HG03064 (cell line): Measurements from ENCODE around the gene FAM151B.
"Not testable (repeated sequence)": the region's sequence is repeated elsewhere in the genome, so short reads cannot be mapped to it uniquely, and the experiment has no call there.

Experiments
- ATAC-seq: cut with Tn5 transposase; IDR thresholded peaks from one replicate; pipeline ENCODE4 v1.9.1; 2021; ENCODE audit warnings: low read depth; ENCODE audit not compliant: unreplicated experiment

FAM151B gene

DNA sequence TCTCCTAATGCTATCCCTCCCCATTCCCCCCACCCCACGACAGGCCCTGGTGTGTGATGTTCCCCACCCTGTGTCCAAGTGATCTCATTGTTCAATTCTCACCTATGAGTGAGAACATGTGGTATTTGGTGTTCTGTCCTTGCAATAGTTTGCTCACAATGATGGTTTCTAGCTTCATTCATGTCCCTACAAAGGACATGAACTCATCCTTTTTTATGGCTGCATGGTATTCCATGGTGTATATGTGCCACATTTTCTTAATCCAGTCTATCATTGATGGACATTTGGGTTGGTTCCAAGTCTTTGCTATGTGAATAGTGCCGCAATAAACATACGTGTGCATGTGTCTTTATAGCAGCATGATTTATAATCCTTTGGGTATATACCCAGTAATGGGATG, 92.4 kb downstream of the FAM151B start:
- ATAC-seq, result not testable (repeated sequence)

DNA sequence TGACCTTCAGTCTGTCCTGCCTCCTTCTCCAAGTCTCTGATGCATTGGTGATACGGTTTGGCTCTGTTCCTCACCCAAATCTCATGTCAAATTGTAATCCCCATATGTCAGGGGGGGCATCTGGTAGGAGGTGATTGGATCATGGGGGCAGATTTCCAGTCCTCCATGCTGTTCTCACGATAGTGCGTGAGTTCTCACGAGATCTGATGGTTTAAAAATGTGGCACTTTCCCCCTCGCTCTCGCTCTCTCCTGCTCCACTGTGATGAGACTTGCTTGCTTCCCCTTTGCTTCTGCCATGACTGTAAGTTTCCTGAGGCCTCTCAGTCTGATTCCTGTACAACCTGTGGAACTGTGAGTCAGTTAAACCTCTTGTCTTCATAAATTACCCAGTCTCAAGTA, 96.9 kb downstream of the FAM151B start:
- ATAC-seq, result no peak

DNA sequence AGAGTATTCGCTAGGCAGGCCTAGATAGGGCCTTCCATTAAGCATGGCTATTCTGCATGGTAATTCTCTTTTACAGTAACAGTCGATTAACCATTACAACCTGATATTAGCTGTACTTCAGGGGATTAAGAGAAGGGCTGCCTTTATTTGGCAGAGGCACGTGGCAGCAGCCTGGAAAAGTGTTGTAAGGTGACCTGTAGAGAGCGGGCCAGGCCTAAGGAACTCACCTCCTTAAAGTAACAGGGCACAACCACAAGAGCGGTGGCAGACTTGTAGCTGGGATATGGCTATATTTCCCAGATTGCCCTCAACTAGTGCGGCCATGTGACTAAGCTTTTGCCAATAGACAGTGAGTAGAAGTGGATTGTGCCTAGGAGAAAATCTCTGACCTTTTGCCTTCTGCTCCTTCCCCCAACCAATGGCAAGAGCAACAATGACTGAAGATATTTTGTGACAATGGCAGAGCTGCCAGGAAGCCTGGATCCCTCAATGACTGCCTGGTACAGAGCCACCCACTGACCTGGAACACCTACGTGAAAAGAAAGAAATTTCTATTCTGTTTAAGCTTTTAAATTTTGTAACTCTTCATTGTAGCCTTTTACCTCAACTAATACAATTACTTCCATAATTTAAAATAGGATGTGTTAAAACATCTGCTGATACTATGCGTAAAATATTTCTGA, 101.1 kb downstream of the FAM151B start:
- ATAC-seq, result no peak

DNA sequence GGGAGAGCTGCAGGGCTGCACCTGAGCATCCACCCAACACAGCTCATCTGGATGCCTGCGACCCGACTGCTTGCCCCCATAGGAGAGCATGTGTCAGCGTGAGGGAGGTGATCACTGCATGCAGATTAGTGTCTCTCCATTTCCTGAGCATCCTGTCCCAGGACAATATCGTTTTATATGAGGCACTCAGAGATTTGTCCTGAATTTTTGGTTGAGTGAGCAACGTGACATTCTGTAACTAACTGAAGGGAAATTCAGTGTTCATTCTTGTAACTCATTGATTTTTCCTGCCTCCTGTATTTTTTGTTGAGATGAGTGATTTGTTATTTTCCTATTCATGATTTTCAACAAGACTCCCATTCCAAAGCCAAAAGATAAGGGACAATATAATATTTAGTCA, 102.9 kb downstream of the FAM151B start:
- no peak for ATAC-seq

DNA sequence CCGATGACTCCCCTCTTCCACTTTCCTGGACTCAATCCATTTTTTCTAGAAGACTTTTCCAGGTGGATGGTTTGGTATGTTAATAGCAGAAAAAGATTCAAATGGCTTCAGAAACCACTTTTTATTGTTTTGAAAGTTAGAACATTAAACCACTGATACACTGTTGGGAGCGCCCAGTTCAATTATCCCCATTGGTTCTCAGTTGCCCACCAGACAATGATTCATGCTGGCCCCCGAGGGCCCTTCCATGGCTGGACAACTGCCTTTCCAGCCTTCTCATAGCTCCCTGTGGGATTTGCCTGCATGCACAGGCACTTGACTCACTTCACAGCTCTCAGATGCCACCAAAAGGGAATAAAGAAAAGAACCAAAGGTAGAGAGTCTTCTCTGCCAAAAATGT, 103.5 kb downstream of the FAM151B start:
- no peak for ATAC-seq

DNA sequence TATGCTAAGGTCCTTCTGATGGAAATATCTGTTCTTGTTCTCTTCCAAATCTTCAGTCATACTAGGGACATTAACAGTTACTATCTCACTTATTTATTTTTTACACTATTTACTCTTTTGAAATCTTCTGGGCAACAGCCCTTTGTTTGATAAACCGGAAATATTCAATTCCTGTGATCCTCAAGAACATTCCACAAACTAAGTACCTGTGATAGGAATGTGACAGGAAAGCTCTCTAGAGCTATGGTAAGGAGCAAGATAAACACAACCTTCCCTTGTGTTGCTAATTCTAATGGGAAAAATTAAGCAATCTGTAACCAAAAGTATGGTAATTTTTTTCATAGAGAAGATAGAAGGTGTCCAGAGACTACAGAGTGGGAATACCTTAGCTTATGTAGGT, 104.2 kb downstream of the FAM151B start:
- ATAC-seq, result no peak
